H1 (cell line): Measurements from ENCODE around the gene ASIC1. TPM values are rescaled to one million over a fixed set of nuclear protein-coding genes. Genes with fewer than 3 reads are reported as not detected.

Experiments used
- CTCF ChIA-PET: fragments of 300-600 bp; sonication (Branson Sonifier 250); formaldehyde crosslinking; loops from one replicate; lab custom pipeline; 2021; ENCODE audit not compliant: partially characterized antibody; lab: Charles Lee
- POLR2A ChIA-PET: fragments of 300-600 bp; sonication (Branson Sonifier 250); formaldehyde crosslinking; loops from one replicate; lab custom pipeline; 2021; ENCODE audit warnings: inconsistent platforms; ENCODE audit not compliant: partially characterized antibody; lab: Charles Lee
- DNase-seq, 2 experiments: peaks; one replicate each; pipeline versions ENCODE4 v3.0.0 to v3.0.0-alpha.2; 2010 to 2022; ENCODE audit warnings: low spot score in 2 of 2, low read depth in 1 of 2, mixed read lengths in 1 of 2
- FAIRE-seq: peaks from 2 replicates; lab custom pipeline; 2011; peaks lifted over from hg19 to GRCh38; lab: Jason Lieb, UNC
- H2AFZ ChIP-seq: 2 replicates; pipeline ENCODE4 v1.8.1; 2012; ENCODE audit warnings: low read length, inconsistent platforms
- H2AK5ac ChIP-seq: 2 replicates; pipeline ENCODE4 v1.6.1; 2013; ENCODE audit warnings: low read depth, low read length
- H2BK120ac ChIP-seq: replicated peaks from 2 replicates; pipeline ENCODE3; 2013; ENCODE audit warnings: low read depth, low read length, inconsistent platforms
- H2BK12ac ChIP-seq: 2 replicates; pipeline ENCODE4 v1.6.1; 2013; ENCODE audit warnings: low read depth, low read length
- H2BK15ac ChIP-seq: 2 replicates; pipeline ENCODE4 v1.6.1; 2013; ENCODE audit warnings: low read length
- H2BK20ac ChIP-seq: 2 replicates; pipeline ENCODE4 v1.6.1; 2013; ENCODE audit warnings: low read length
- H2BK5ac ChIP-seq: 2 replicates; pipeline ENCODE4 v1.6.1; 2013; ENCODE audit warnings: low read depth, low read length
- H3K14ac ChIP-seq: 2 replicates; pipeline ENCODE4 v1.6.1; 2013; ENCODE audit warnings: inconsistent platforms; ENCODE audit not compliant: insufficient read length
- H3K18ac ChIP-seq: 2 replicates; pipeline ENCODE4 v1.6.1; 2013; ENCODE audit warnings: low read length; ENCODE audit errors: extremely low read depth
- H3K23ac ChIP-seq: 2 replicates; pipeline ENCODE4 v1.6.1; 2013; ENCODE audit warnings: inconsistent platforms; ENCODE audit not compliant: insufficient read length
- H3K23me2 ChIP-seq: 2 replicates; pipeline ENCODE4 v1.6.1; 2013; ENCODE audit warnings: low read depth, low read length
- H3K27ac ChIP-seq: 2 replicates; pipeline ENCODE4 v1.6.1; 2011; ENCODE audit warnings: low read depth, low read length, inconsistent platforms
- H3K27me3 ChIP-seq, 4 experiments: replicated peaks in 1 of 4; 1 replicate in 1 of 4; 2 replicates in 3 of 4; pipeline versions ENCODE4 v1.6.1 to v1.8.1; 2011 to 2013; ENCODE audit warnings: low read length in 3 of 4, mild to moderate bottlenecking in 3 of 4, inconsistent platforms in 2 of 4, mixed read lengths in 2 of 4, moderate library complexity in 1 of 4; ENCODE audit not compliant: control insufficient read depth in 3 of 4, insufficient read depth in 3 of 4; ENCODE audit errors: extremely low read depth in 1 of 4
- H3K36me3 ChIP-seq, 4 experiments: 2 replicates each; pipeline versions ENCODE4 v1.6.1 to v1.8.1; 2011 to 2013; ENCODE audit warnings: mild to moderate bottlenecking in 4 of 4, low read length in 3 of 4, moderate library complexity in 2 of 4, control low read depth in 1 of 4, inconsistent platforms in 1 of 4; ENCODE audit not compliant: insufficient read depth in 4 of 4, control insufficient read depth in 2 of 4
- H3K4ac ChIP-seq: replicated peaks from 2 replicates; pipeline ENCODE3; 2013; ENCODE audit warnings: low read length, low read depth, mixed read lengths, inconsistent platforms; ENCODE audit not compliant: insufficient read length
- H3K4me1 ChIP-seq, 4 experiments: replicated peaks in 1 of 4; 1 replicate in 1 of 4; 2 replicates in 3 of 4; pipeline versions ENCODE4 v1.6.1 to v1.8.1; 2011 to 2013; ENCODE audit warnings: low read length in 3 of 4, inconsistent platforms in 2 of 4, mixed read lengths in 1 of 4; ENCODE audit not compliant: insufficient read depth in 4 of 4, control insufficient read depth in 3 of 4
- H3K4me2 ChIP-seq, 2 experiments: 2 replicates each; pipeline versions ENCODE4 v1.6.1 to v1.8.1; 2011 to 2013; ENCODE audit warnings: low read depth in 2 of 2, low read length in 2 of 2, control low read depth in 1 of 2, inconsistent platforms in 1 of 2, mild to moderate bottlenecking in 1 of 2; ENCODE audit not compliant: insufficient read depth in 1 of 2
- H3K4me3 ChIP-seq, 4 experiments: fragments of 200-600, 300-600 bp in 1 of 4; sonication (generic), shearing (Covaris generic), sonication (Bioruptor Twin) in 1 of 4; 2 replicates each; pipeline versions ENCODE4 v1.5.1 to v1.8.1; 2011 to 2016; ENCODE audit warnings: low read length in 4 of 4, low read depth in 3 of 4, control low read depth in 2 of 4, inconsistent platforms in 2 of 4, mild to moderate bottlenecking in 2 of 4, mixed read lengths in 1 of 4, moderate library complexity in 1 of 4; ENCODE audit not compliant: insufficient read depth in 2 of 4; ENCODE audit errors: extremely low read depth in 1 of 4
- H3K56ac ChIP-seq: replicated peaks from 2 replicates; pipeline ENCODE3; 2013; ENCODE audit warnings: low read depth, mild to moderate bottlenecking, mixed read lengths, low read length, inconsistent platforms; ENCODE audit not compliant: insufficient read length
- H3K79me1 ChIP-seq: 2 replicates; pipeline ENCODE4 v1.6.1; 2013; ENCODE audit warnings: low read depth, low read length, control low read depth
- H3K79me2 ChIP-seq, 2 experiments: 2 replicates each; pipeline versions ENCODE4 v1.6.1 to v1.8.1; 2012 to 2013; ENCODE audit warnings: low read length in 2 of 2, mild to moderate bottlenecking in 2 of 2, inconsistent platforms in 1 of 2; ENCODE audit not compliant: insufficient read depth in 2 of 2, control insufficient read depth in 1 of 2
- H3K9ac ChIP-seq, 4 experiments: replicated peaks in 1 of 4; 1 replicate in 1 of 4; 2 replicates in 3 of 4; pipeline versions ENCODE4 v1.6.1 to v1.8.1; 2011 to 2013; ENCODE audit warnings: low read depth in 3 of 4, low read length in 3 of 4, control low read depth in 2 of 4, mild to moderate bottlenecking in 2 of 4, moderate library complexity in 2 of 4, inconsistent platforms in 1 of 4; ENCODE audit errors: extremely low read depth in 1 of 4
- H3K9me3 ChIP-seq, 2 experiments: 2 replicates each; pipeline versions ENCODE4 v1.6.1 to v1.8.1; 2012 to 2013; ENCODE audit warnings: mild to moderate bottlenecking in 2 of 2, moderate library complexity in 2 of 2, control low read depth in 1 of 2, inconsistent platforms in 1 of 2, low read depth in 1 of 2, low read length in 1 of 2, mixed read lengths in 1 of 2; ENCODE audit not compliant: insufficient read depth in 2 of 2
- H4K20me1 ChIP-seq, 2 experiments: replicated peaks in 1 of 2; 2 replicates each; pipeline versions ENCODE3 to v1.8.1; 2011 to 2013; ENCODE audit warnings: inconsistent platforms in 2 of 2, low read length in 2 of 2, mild to moderate bottlenecking in 1 of 2; ENCODE audit not compliant: insufficient read depth in 2 of 2, control insufficient read depth in 1 of 2
- H4K5ac ChIP-seq: 2 replicates; pipeline ENCODE4 v1.6.1; 2013; ENCODE audit warnings: low read length, low read depth, mixed read lengths, inconsistent platforms; ENCODE audit not compliant: insufficient read length
- H4K8ac ChIP-seq: 2 replicates; pipeline ENCODE4 v1.8.0; 2013; ENCODE audit warnings: mild to moderate bottlenecking, moderate library complexity, low read length, inconsistent platforms; ENCODE audit not compliant: insufficient read depth; ENCODE audit errors: extremely low read depth
- H4K91ac ChIP-seq: replicated peaks from 2 replicates; pipeline ENCODE3; 2013; ENCODE audit warnings: low read length, mixed read lengths, inconsistent platforms; ENCODE audit not compliant: insufficient read length
- BACH1 ChIP-seq: IDR thresholded peaks from 2 replicates; pipeline ENCODE4 v1.6.1; 2012; ENCODE audit warnings: low read length, improper control_type of control experiment
- HDAC2 ChIP-seq, 2 experiments: fragments of 300-600 bp in 1 of 2; sonication (generic) in 1 of 2; IDR thresholded peaks; 2 replicates each; pipeline ENCODE4 v1.6.1; 2011 to 2012; ENCODE audit warnings: low read depth in 2 of 2, low read length in 2 of 2, mild to moderate bottlenecking in 2 of 2, moderate library complexity in 2 of 2, borderline replicate concordance in 1 of 2, inconsistent platforms in 1 of 2
- POU5F1 ChIP-seq: IDR thresholded peaks from 2 replicates; pipeline ENCODE4 v1.6.1; 2011; ENCODE audit warnings: low read depth, mild to moderate bottlenecking, low read length, moderate library complexity
- TBP ChIP-seq: IDR thresholded peaks from 2 replicates; pipeline ENCODE4 v1.6.1; 2011; ENCODE audit warnings: low read depth, low read length, improper control_type of control experiment
- YY1 ChIP-seq: IDR thresholded peaks from 2 replicates; pipeline ENCODE4 v1.6.1; 2011; ENCODE audit warnings: low read depth, mild to moderate bottlenecking, low read length
- WGBS, 2 experiments: shearing (Covaris generic) in 1 of 2; methylation state at CpG; one replicate each; pipeline versions ENCODE4 v1.1.6 to v1.1.7; 2013 to 2015; ENCODE audit warnings: low lambda C conversion rate in 2 of 2, mixed read lengths in 2 of 2, inconsistent platforms in 1 of 2, low coverage in 1 of 2, missing lambda C conversion rate in 1 of 2; ENCODE audit not compliant: insufficient replicate concordance in 2 of 2, insufficient coverage in 1 of 2, insufficient read length in 1 of 2; ENCODE audit errors: extremely low coverage in 1 of 2, missing lambda C conversion rate in 1 of 2; 5-methylcytosine and 5-hydroxymethylcytosine counted together
- polyA plus RNA-seq, 7 experiments: library from polyadenylated mRNA; depleted of rRNA in 3 of 7; stranded (reverse) in 5 of 7; unstranded in 2 of 7; fragments of >200 nt in 5 of 7; fragments of 200-250 nt in 2 of 7; gene quantifications; 1 replicate in 5 of 7; 2 replicates in 1 of 7; 4 replicates in 1 of 7; pipeline versions ENCODE4 v1.2.1 to v1.2.3, GENCODE V29; 2011 to 2013; ENCODE audit warnings: missing spikeins in 2 of 7, mixed read lengths in 2 of 7
- total RNA-seq: library from RNA; stranded (reverse); fragmentation: NEBNext Ultra II Directional; extraction: Animal tissue kit (Norgen Biotek cat#: 25700); gene quantifications from 2 replicates; pipeline ENCODE4 v1.2.1, GENCODE V29; 2021
- TF ChIP-seq, protein P1 (sequence below): IDR thresholded peaks from 2 replicates; pipeline ENCODE4 v1.6.1; 2011; ENCODE audit warnings: low read length, improper control_type of control experiment

The ASIC1 gene
- total and polyA plus RNA-seq, 2 of the 8 experiments (the other 6 are each of a cell fraction or from before 2014, with no cell fraction given): 2.4 to 4.4 TPM

- Histone ChIP-seq H4K5ac (no peak overlapping the region), H3K79me2 (peaks cover 0 to 9% of the 10 kb centered on the region in 2 experiments; a peak in 2 of 4 replicates), H2AK5ac (0 out of 2 replicates have a peak overlapping the region, but pooled peaks have one; percentile 3), H4K20me1 (peaks cover 0 to 2% of the 10 kb centered on the region in 2 experiments), H3K56ac (no peak overlapping the region), H3K9ac (no peak overlapping the region), H3K4me3 (no peak overlapping the region), H2BK5ac (0 out of 2 replicates have a peak overlapping the region, but pooled peaks have one; percentile 5), H2BK120ac (no peak overlapping the region), H3K18ac (no peak overlapping the region), H2BK20ac (no peak overlapping the region), H3K27ac (no peak overlapping the region), H4K91ac (no peak overlapping the region), H3K23ac (no peak overlapping the region), H3K9me3 (no peaks in the 10 kb centered on the region), H2BK12ac (peak overlapping the region; percentile 29; the same call in 1 of the 2 replicates), H3K14ac (no peak overlapping the region), H3K36me3 (no peaks in the 10 kb centered on the region), H2BK15ac (no peak overlapping the region), H3K4ac (no peak overlapping the region), H3K4me1 (peaks cover 10 to 18% (median 12%) of the 10 kb centered on the region in 4 experiments), H3K4me2 (no peak overlapping the region), H3K23me2 (peaks cover 8% of the 10 kb centered on the region), H3K27me3 (no peaks in the 10 kb centered on the region), H4K8ac (no peak overlapping the region), H3K79me1 (no peaks in the 10 kb centered on the region), H2AFZ (no peak overlapping the region)
- ChIA-PET POLR2A (interaction anchor here (1.2 to 27.1 kb wide), 3 partner anchors 16 to 61 kb away, joined by 6 to 457 read pairs (median 15); partner anchors contain the start of genes GPD1 and SMARCD1), CTCF (interaction anchor here (0.5 to 32.9 kb wide), 9 partner anchors 7 to 375 kb away, joined by 3 to 625 read pairs (median 19); partner anchors contain the start of genes CERS5, GPD1 and SMARCD1)
- TF ChIP-seq, protein P1, sequence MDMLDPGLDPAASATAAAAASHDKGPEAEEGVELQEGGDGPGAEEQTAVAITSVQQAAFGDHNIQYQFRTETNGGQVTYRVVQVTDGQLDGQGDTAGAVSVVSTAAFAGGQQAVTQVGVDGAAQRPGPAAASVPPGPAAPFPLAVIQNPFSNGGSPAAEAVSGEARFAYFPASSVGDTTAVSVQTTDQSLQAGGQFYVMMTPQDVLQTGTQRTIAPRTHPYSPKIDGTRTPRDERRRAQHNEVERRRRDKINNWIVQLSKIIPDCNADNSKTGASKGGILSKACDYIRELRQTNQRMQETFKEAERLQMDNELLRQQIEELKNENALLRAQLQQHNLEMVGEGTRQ: no peak
- TF ChIP-seq TBP: no peak
- no peak for TF ChIP-seq HDAC2 (IDR thresholded peaks at IDR 0.05; ENCODE audit: borderline replicate concordance in 1 of 2, low read depth in 2 of 2, low read length in 2 of 2)
- TF ChIP-seq YY1: no peak
- TF ChIP-seq BACH1: no peak
- TF ChIP-seq POU5F1: no peak
- DNase-seq (no peak), FAIRE-seq (no peak)
- 100% methylated on average over 3 of the region's 3 CpGs; no CpG with 5 or more reads in 1 of the 2 experiments for WGBS, 2 experiments
These were observed 51.9 kb downstream of the ASIC1 start for GRCh38 chr12:50109319-50109718.
